Measurements from ENCODE around the gene MINDY1. TPM values are rescaled to one million over a fixed set of nuclear protein-coding genes. Genes with fewer than 3 reads are reported as not detected.

Gene MINDY1
- total and polyA plus RNA-seq, 9 of the 15 experiments (the other 6 are each of a cell fraction or from before 2014, with no cell fraction given) = 0.49 to 11.0 (median 6.0) TPM

DNA sequence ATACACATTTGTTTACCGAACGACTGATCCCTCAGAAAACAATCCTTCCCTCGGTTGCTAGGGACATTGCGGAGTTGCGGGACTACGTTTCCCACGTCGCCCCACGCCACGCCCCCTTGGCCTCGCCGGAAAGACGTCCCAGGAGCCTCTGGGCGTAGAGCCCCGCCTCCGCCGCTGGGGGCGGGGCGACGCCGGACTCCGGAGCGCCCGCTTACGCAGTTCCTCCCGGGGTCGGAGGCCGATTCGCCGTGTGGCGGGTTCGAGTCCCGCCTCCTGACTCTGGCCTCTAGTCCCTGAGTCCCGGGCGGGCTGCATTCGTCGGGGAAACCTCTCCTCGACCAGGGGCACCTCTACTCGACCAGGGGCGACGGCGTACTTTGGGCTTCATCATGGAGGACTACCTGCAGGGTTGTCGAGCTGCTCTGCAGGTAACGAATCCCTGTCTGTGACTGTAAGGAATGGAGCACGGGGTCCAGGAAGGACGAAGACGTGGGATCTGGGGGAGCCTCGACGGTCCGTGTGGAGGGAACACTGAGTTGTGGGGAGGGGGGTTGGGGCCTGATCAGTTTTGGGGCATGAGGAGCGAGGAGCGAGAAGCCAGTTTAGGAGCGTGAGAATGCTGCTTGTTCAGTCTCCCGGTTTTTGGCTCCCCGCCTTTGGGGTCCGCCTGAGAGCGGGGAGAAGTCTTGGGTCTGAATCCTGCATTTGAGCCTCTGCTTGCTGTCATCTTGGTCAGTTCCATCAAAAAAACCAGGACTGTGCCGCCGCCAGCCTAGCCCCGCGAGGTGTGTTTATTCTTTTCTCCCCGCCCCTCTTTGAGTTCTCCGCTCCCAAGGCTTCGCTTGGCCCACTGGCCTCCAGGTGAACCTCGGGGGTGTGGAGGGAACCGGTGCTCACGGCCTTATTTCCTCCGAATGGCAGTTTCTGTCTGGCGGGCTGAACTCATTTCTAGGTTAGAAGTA, 1.8 kb upstream of the MINDY1 start, which contains the start of gene PRUNE1 (continued):
- TF ChIP-seq, protein P1, sequence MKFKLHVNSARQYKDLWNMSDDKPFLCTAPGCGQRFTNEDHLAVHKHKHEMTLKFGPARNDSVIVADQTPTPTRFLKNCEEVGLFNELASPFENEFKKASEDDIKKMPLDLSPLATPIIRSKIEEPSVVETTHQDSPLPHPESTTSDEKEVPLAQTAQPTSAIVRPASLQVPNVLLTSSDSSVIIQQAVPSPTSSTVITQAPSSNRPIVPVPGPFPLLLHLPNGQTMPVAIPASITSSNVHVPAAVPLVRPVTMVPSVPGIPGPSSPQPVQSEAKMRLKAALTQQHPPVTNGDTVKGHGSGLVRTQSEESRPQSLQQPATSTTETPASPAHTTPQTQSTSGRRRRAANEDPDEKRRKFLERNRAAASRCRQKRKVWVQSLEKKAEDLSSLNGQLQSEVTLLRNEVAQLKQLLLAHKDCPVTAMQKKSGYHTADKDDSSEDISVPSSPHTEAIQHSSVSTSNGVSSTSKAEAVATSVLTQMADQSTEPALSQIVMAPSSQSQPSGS (CRISPR knock-in tag; IDR thresholded peaks at IDR 0.05) = no peak
- TF ChIP-seq FOXK1 (CRISPR knock-in tag; IDR thresholded peaks at IDR 0.05; ENCODE audit: borderline replicate concordance) (no peak; the same call in 1 of the 2 replicates), NFRKB (IDR thresholded peaks at IDR 0.05; ENCODE audit: low read depth) (peak; percentile 41; the same call in 1 of the 2 replicates), ZNF76 (CRISPR knock-in tag; IDR thresholded peaks at IDR 0.05; ENCODE audit: borderline replicate concordance) (no peak), ARHGAP35 (IDR thresholded peaks at IDR 0.05; ENCODE audit: partially characterized antibody) (peak; percentile 78), EGR1 (conservative IDR thresholded peaks at IDR 0.05) (peak; percentile 67), ZFX (CRISPR knock-in tag; IDR thresholded peaks at IDR 0.05) (peak; percentile 71), PHTF2 (CRISPR knock-in tag; IDR thresholded peaks at IDR 0.05) (no peak), ZNF408 (CRISPR knock-in tag; IDR thresholded peaks at IDR 0.05; ENCODE audit: low read depth) (no peak), HDAC3 (IDR thresholded peaks at IDR 0.05; ENCODE audit: borderline replicate concordance, partially characterized antibody) (no peak), JUND (IDR thresholded peaks at IDR 0.05; ENCODE audit: borderline replicate concordance, low read depth, low read length) (no peak), JUND (tag; IDR thresholded peaks at IDR 0.05; ENCODE audit: borderline replicate concordance, low read depth, low read length) (no peak), NRF1 (conservative IDR thresholded peaks at IDR 0.05 in 1 of 2, IDR thresholded peaks at IDR 0.05 in 1 of 2) (peak; percentile 87 to 89)
- TF ChIP-seq, protein P2, sequence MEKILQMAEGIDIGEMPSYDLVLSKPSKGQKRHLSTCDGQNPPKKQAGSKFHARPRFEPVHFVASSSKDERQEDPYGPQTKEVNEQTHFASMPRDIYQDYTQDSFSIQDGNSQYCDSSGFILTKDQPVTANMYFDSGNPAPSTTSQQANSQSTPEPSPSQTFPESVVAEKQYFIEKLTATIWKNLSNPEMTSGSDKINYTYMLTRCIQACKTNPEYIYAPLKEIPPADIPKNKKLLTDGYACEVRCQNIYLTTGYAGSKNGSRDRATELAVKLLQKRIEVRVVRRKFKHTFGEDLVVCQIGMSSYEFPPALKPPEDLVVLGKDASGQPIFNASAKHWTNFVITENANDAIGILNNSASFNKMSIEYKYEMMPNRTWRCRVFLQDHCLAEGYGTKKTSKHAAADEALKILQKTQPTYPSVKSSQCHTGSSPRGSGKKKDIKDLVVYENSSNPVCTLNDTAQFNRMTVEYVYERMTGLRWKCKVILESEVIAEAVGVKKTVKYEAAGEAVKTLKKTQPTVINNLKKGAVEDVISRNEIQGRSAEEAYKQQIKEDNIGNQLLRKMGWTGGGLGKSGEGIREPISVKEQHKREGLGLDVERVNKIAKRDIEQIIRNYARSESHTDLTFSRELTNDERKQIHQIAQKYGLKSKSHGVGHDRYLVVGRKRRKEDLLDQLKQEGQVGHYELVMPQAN (IDR thresholded peaks at IDR 0.05; ENCODE audit: borderline replicate concordance) = peak; percentile 64; the same call in 1 of the 2 replicates
- TF ChIP-seq, protein P3, sequence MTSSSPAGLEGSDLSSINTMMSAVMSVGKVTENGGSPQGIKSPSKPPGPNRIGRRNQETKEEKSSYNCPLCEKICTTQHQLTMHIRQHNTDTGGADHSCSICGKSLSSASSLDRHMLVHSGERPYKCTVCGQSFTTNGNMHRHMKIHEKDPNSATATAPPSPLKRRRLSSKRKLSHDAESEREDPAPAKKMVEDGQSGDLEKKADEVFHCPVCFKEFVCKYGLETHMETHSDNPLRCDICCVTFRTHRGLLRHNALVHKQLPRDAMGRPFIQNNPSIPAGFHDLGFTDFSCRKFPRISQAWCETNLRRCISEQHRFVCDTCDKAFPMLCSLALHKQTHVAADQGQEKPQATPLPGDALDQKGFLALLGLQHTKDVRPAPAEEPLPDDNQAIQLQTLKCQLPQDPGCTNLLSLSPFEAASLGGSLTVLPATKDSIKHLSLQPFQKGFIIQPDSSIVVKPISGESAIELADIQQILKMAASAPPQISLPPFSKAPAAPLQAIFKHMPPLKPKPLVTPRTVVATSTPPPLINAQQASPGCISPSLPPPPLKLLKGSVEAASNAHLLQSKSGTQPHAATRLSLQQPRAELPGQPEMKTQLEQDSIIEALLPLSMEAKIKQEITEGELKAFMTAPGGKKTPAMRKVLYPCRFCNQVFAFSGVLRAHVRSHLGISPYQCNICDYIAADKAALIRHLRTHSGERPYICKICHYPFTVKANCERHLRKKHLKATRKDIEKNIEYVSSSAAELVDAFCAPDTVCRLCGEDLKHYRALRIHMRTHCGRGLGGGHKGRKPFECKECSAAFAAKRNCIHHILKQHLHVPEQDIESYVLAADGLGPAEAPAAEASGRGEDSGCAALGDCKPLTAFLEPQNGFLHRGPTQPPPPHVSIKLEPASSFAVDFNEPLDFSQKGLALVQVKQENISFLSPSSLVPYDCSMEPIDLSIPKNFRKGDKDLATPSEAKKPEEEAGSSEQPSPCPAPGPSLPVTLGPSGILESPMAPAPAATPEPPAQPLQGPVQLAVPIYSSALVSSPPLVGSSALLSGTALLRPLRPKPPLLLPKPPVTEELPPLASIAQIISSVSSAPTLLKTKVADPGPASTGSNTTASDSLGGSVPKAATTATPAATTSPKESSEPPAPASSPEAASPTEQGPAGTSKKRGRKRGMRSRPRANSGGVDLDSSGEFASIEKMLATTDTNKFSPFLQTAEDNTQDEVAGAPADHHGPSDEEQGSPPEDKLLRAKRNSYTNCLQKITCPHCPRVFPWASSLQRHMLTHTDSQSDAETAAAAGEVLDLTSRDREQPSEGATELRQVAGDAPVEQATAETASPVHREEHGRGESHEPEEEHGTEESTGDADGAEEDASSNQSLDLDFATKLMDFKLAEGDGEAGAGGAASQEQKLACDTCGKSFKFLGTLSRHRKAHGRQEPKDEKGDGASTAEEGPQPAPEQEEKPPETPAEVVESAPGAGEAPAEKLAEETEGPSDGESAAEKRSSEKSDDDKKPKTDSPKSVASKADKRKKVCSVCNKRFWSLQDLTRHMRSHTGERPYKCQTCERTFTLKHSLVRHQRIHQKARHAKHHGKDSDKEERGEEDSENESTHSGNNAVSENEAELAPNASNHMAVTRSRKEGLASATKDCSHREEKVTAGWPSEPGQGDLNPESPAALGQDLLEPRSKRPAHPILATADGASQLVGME (CRISPR knock-in tag; IDR thresholded peaks at IDR 0.05) = no peak
- TF ChIP-seq, protein P4, sequence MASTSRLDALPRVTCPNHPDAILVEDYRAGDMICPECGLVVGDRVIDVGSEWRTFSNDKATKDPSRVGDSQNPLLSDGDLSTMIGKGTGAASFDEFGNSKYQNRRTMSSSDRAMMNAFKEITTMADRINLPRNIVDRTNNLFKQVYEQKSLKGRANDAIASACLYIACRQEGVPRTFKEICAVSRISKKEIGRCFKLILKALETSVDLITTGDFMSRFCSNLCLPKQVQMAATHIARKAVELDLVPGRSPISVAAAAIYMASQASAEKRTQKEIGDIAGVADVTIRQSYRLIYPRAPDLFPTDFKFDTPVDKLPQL (IDR thresholded peaks at IDR 0.05; ENCODE audit: extremely low read depth, insufficient read length) = no peak

Data from K562 (cell line).